Panc1 (cell line): ENCODE results near the gene MET. TPM values are rescaled to one million over a fixed set of nuclear protein-coding genes. Genes with fewer than 3 reads are reported as not detected.

ENCODE experiments used
- ATAC-seq: fragments of 200-7000 bp; cut with Tn5 transposase; 2 replicates; pipeline ENCODE4 v1.9.1; 2020; ENCODE audit warnings: mild to moderate bottlenecking, moderate library complexity
- BruUV-seq: library from RNA; stranded (reverse); fragments of 400-500 nt; replicated peaks from 2 replicates; lab custom pipeline; 2021; lab: Mats Ljungman, UMichigan
- CTCF ChIA-PET: fragments of 300-600 bp; sonication (Branson Sonifier 250); formaldehyde crosslinking; loops from one replicate; lab custom pipeline; 2022; ENCODE audit warnings: antibody characterized with exemption; lab: Charles Lee
- POLR2A ChIA-PET: fragments of 300-600 bp; sonication (Branson Sonifier 250); formaldehyde crosslinking; loops from one replicate; lab custom pipeline; 2022; ENCODE audit warnings: antibody characterized with exemption; lab: Charles Lee
- DNase-seq: peaks from one replicate; pipeline ENCODE4 v3.0.0-alpha.2; 2010; ENCODE audit warnings: low read depth, low spot score
- H3K27ac ChIP-seq: 2 replicates; pipeline ENCODE4 v1.5.1; 2011; ENCODE audit warnings: mild to moderate bottlenecking, low read length, inconsistent platforms
- H3K27me3 ChIP-seq: fragments of 200-500 bp; sonication (Bioruptor generic); 2 replicates; pipeline ENCODE4 v1.6.0; 2014; ENCODE audit warnings: low read length, inconsistent platforms; ENCODE audit not compliant: control insufficient read depth, insufficient read depth
- H3K36me3 ChIP-seq: fragments of 200-500 bp; sonication (Bioruptor generic); 2 replicates; pipeline ENCODE4 v1.5.1; 2014; ENCODE audit warnings: inconsistent platforms, mild to moderate bottlenecking, low read length, moderate library complexity; ENCODE audit not compliant: control insufficient read depth, insufficient read depth
- H3K4me1 ChIP-seq: 2 replicates; pipeline ENCODE4 v1.5.1; 2011; ENCODE audit warnings: inconsistent platforms, mild to moderate bottlenecking, low read length, moderate library complexity; ENCODE audit not compliant: control insufficient read depth, insufficient read depth
- H3K4me3 ChIP-seq, 2 experiments: 2 replicates each; pipeline ENCODE4 v1.5.1; 2011 to 2012; ENCODE audit warnings: low read depth in 2 of 2, low read length in 2 of 2, mild to moderate bottlenecking in 2 of 2, inconsistent platforms in 1 of 2, moderate library complexity in 1 of 2
- H3K9me3 ChIP-seq: fragments of 200-500 bp; sonication (Bioruptor generic); 2 replicates; pipeline ENCODE4 v1.5.1; 2014; ENCODE audit warnings: low read depth, mild to moderate bottlenecking, inconsistent platforms, low read length, moderate library complexity; ENCODE audit not compliant: control insufficient read depth, insufficient read depth
- CTCF ChIP-seq: fragments of 450-650 bp; IDR thresholded peaks from 2 replicates; pipeline ENCODE4 v1.5.1; 2017; ENCODE audit warnings: mild to moderate bottlenecking
- POLR2AphosphoS5 ChIP-seq: IDR thresholded peaks from 2 replicates; pipeline ENCODE4 v1.6.1; 2012; ENCODE audit warnings: mild to moderate bottlenecking, low read depth, low read length, moderate library complexity
- REST ChIP-seq, 2 experiments: IDR thresholded peaks; 2 replicates each; pipeline ENCODE4 v1.6.1; 2011 to 2012; ENCODE audit warnings: low read depth in 2 of 2, control low read depth in 1 of 2, low read length in 1 of 2, mild to moderate bottlenecking in 1 of 2, moderate library complexity in 1 of 2; ENCODE audit not compliant: insufficient read depth in 1 of 2
- SIN3A ChIP-seq: IDR thresholded peaks from 2 replicates; pipeline ENCODE4 v1.6.1; 2012; ENCODE audit warnings: low read depth, mild to moderate bottlenecking, low read length, moderate library complexity, borderline replicate concordance; ENCODE audit not compliant: insufficient read depth
- TCF7L2 ChIP-seq: IDR thresholded peaks from 2 replicates; pipeline ENCODE4 v1.6.1; 2011; ENCODE audit warnings: mild to moderate bottlenecking, low read depth, low read length, inconsistent platforms
- in situ Hi-C: cut with HindIII; loops from 2 replicates; pipeline ENCODE4 v1.10.0; 2016; ENCODE audit warnings: low sequenced_read_pairs, low pct_unique_long_range_greater_than_20kb
- intact Hi-C: fragments of 100-400 bp; cut with micrococcal nuclease; formaldehyde crosslinking; loops from one replicate; pipeline ENCODE4 v1.10.0; 2022; ENCODE audit not compliant: unreplicated experiment
- total RNA-seq: library from RNA; stranded (reverse); gene quantifications from one replicate; pipeline ENCODE4 v1.2.1, GENCODE V29; 2021; ENCODE audit not compliant: unreplicated experiment

MET gene
- total RNA-seq, 1 experiment from 2014 or later, result 103 TPM

- BruUV-seq, result no TSS peak
- no peaks in the 10 kb centered on the region; the same call in 1 of the 2 replicates for H3K27me3 ChIP-seq
- no peaks in the 10 kb centered on the region for H3K9me3 ChIP-seq
- in situ Hi-C loops, result no loop called here
- TF ChIP-seq CTCF, result no peak
- no peak for TF ChIP-seq SIN3A
- no peak for TF ChIP-seq POLR2AphosphoS5
- no peak for TF ChIP-seq REST (IDR thresholded peaks at IDR 0.05; ENCODE audit: insufficient read depth in 1 of 2, low read depth in 2 of 2, low read length in 1 of 2)
- TF ChIP-seq TCF7L2, result no peak
- ChIA-PET POLR2A (no interaction called here), CTCF (no interaction called here)
- no peaks in the 10 kb centered on the region for H3K4me1 ChIP-seq
- ATAC-seq (no peak), DNase-seq (no peak)
- H3K36me3 ChIP-seq, result no peaks in the 10 kb centered on the region
- no peak overlapping the region for H3K27ac ChIP-seq
- no peak overlapping the region for H3K4me3 ChIP-seq
- intact Hi-C loops, result no loop called here
Observed at GRCh38 chr7:116837586-116837985, 165.6 kb downstream of the MET start.

- CTCF ChIA-PET, result no interaction called here
- H3K36me3 ChIP-seq, result no peaks in the 10 kb centered on the region
- in situ Hi-C loops (no loop called here), intact Hi-C loops (no loop called here)
- no peaks in the 10 kb centered on the region for H3K4me1 ChIP-seq
- no peaks in the 10 kb centered on the region; the same call in 1 of the 2 replicates for H3K27me3 ChIP-seq
- POLR2A ChIA-PET, result no interaction called here
- no peak for ATAC-seq
- no TSS peak for BruUV-seq
- no peaks in the 10 kb centered on the region for H3K9me3 ChIP-seq
- H3K27ac ChIP-seq, result no peak overlapping the region
- no peak overlapping the region for H3K4me3 ChIP-seq
- TF ChIP-seq REST (IDR thresholded peaks at IDR 0.05; ENCODE audit: insufficient read depth in 1 of 2, low read depth in 2 of 2, low read length in 1 of 2) (no peak), CTCF (no peak), POLR2AphosphoS5 (no peak), SIN3A (no peak), TCF7L2 (no peak)
- DNase-seq, result no peak
Observed at GRCh38 chr7:116840256-116840655, 168.3 kb downstream of the MET start.
